GM18502 (cell line): ENCODE data around the gene HSD17B3.
A peak's percentile ranks its signal among the peaks of the same experiment; 100 is the strongest.
"Not testable (repeated sequence)": the region's sequence is repeated elsewhere in the genome, so short reads cannot be mapped to it uniquely, and the experiment has no call there.

Experiments used
- ATAC-seq: cut with Tn5 transposase; IDR thresholded peaks from one replicate; pipeline ENCODE4 v1.9.1; 2021; ENCODE audit warnings: mild to moderate bottlenecking; ENCODE audit not compliant: unreplicated experiment, poor library complexity

HSD17B3 gene

GRCh38 chr9:96302021-96302420 lies at the start of gene HSD17B3:
HSD17B3 (minus strand) TSS chr9:96302176; CDS start chr9:96302104, 72 bp downstream.
- no peak for ATAC-seq

GRCh38 chr9:96350866-96351265 lies 48.9 kb upstream of the HSD17B3 start:
- no peak for ATAC-seq

GRCh38 chr9:96348261-96348660 lies 46.3 kb upstream of the HSD17B3 start:
- no peak for ATAC-seq

GRCh38 chr9:96345551-96345950 lies 43.6 kb upstream of the HSD17B3 start:
- no peak for ATAC-seq

GRCh38 chr9:96344458-96345180 lies 42.6 kb upstream of the HSD17B3 start:
- ATAC-seq: no peak

- ATAC-seq: no peak
Measured at GRCh38 chr9:96343515-96344360, 41.8 kb upstream of the HSD17B3 start.

GRCh38 chr9:96342571-96343245 lies 40.7 kb upstream of the HSD17B3 start:
- no peak for ATAC-seq

GRCh38 chr9:96340707-96341106 lies 38.7 kb upstream of the HSD17B3 start:
- ATAC-seq: no peak

GRCh38 chr9:96338299-96338698 lies 36.3 kb upstream of the HSD17B3 start:
- ATAC-seq: no peak

- ATAC-seq: no peak
Measured at GRCh38 chr9:96333958-96334357, 32.0 kb upstream of the HSD17B3 start.

GRCh38 chr9:96331236-96331947 lies 29.4 kb upstream of the HSD17B3 start:
- no peak for ATAC-seq

GRCh38 chr9:96327694-96328352 lies 25.8 kb upstream of the HSD17B3 start:
- peak; percentile 48 for ATAC-seq

- no peak for ATAC-seq
Measured at GRCh38 chr9:96323169-96323568, 21.2 kb upstream of the HSD17B3 start.

- not testable (repeated sequence) for ATAC-seq
Measured at GRCh38 chr9:96322736-96323135, 20.8 kb upstream of the HSD17B3 start.

GRCh38 chr9:96322210-96322609 lies 20.2 kb upstream of the HSD17B3 start:
- ATAC-seq: not testable (repeated sequence)

GRCh38 chr9:96321515-96321914 lies 19.5 kb upstream of the HSD17B3 start:
- no peak for ATAC-seq

- ATAC-seq: no peak
Measured at GRCh38 chr9:96320749-96321280, 18.8 kb upstream of the HSD17B3 start.

GRCh38 chr9:96318921-96319565 lies 17.1 kb upstream of the HSD17B3 start:
- no peak for ATAC-seq

- no peak for ATAC-seq
Measured at GRCh38 chr9:96317335-96317980, 15.5 kb upstream of the HSD17B3 start.
